ENCODE measurements around the gene GALNT11.

GALNT11 gene

DNA sequence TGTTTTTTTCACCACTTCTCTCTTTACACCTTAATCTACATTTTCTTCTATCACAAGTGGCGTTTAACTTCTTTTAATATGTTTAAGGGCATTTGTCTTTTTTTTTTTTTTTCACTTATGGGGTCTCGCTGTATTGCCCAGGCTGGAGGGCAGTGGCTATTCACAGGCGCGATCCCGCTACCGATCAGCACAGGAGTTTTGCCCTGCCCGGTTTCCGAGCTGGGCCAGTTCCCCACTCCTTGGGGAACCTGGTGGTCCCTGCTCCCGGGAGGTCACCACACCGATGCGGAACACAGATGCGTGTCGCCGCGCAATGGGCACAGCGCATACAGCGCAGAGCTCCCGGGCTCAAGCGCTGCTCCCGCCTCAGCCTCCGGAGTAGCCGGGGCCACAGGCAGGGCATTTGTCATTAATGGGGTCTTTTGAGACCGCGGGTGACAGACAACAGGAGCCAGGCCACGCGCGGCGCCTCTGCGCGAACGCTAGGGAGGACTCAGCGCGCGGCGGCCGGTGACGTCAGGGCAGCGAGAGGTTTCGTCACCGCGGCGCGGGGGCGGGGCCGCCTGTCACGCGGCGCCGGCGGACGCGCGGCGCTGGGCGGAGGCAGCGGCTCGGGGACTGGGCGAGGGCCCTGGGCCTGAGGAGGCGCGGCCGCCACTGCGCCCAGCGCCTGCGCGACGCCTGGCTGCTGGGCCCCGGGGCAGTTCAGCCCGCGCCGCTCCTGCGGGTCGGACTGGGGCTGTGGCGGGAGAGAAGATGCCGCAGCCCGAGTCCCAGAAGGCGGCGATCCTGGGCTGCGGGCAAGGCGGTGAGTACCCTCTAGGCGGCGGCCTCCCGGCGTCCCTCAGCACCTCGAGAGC lies at the start of gene GALNT11:
Gene GALNT11, plus strand, starts transcription at position 598 of the 860 bp plus-strand sequence. CDS start 68,554 bp downstream, outside the sequence.
- Histone ChIP-seq H3K36me3 (ENCODE audit: insufficient read depth, low read length) (no peaks in the 10 kb centered on the region), H3K4me2 (ENCODE audit: insufficient read depth, low read length) (no peak within 1 kb of the TSS), H3K4me1 (ENCODE audit: insufficient read depth, low read length) (no peaks in the 10 kb centered on the region), H2AFZ (ENCODE audit: low read depth, low read length) (no peak within 1 kb of the TSS), H3K27me3 (ENCODE audit: insufficient read depth, low read length, poor library complexity) (peaks cover 2% of the 10 kb centered on the region), H3K4me3 (ENCODE audit: low read depth in 1 of 2, low read length in 2 of 2) (no peak within 1 kb of the TSS), H3K9me3 (ENCODE audit: insufficient read depth, low read length, severe bottlenecking) (no peaks in the 10 kb centered on the region), H3K79me2 (ENCODE audit: insufficient read depth, low read length) (no peaks in the 10 kb centered on the region), H3K9ac (ENCODE audit: low read depth, low read length) (no peak within 1 kb of the TSS), H4K20me1 (ENCODE audit: insufficient read depth, low read length) (no peaks in the 10 kb centered on the region), H3K27ac (ENCODE audit: low read length) (no peak within 1 kb of the TSS)
- ATAC-seq (ENCODE audit: insufficient read depth, low read depth) (no peak), DNase-seq (no peak)
- TF ChIP-seq EZH2 (IDR thresholded peaks at IDR 0.05; ENCODE audit: borderline replicate concordance, low read depth, low read length, severe bottlenecking) (no peak), CTCF (IDR thresholded peaks at IDR 0.05; ENCODE audit: borderline replicate concordance, extremely low read depth, low read length, poor library complexity, severe bottlenecking) (no peak)

- no peak for TF ChIP-seq CTCF (IDR thresholded peaks at IDR 0.05; ENCODE audit: borderline replicate concordance, extremely low read depth, low read length, poor library complexity, severe bottlenecking)
- TF ChIP-seq EZH2 (IDR thresholded peaks at IDR 0.05; ENCODE audit: borderline replicate concordance, low read depth, low read length, severe bottlenecking), result no peak
- ATAC-seq (ENCODE audit: insufficient read depth, low read depth) (no peak), DNase-seq (no peak)
- H3K9me3 ChIP-seq (ENCODE audit: insufficient read depth, low read length, severe bottlenecking), result no peaks in the 10 kb centered on the region
- no peak overlapping the region for H3K4me2 ChIP-seq (ENCODE audit: insufficient read depth, low read length)
- H3K27me3 ChIP-seq (ENCODE audit: insufficient read depth, low read length, poor library complexity), result peaks cover 3% of the 10 kb centered on the region
- H3K4me3 ChIP-seq (ENCODE audit: low read depth in 1 of 2, low read length in 2 of 2), result no peak overlapping the region
- no peaks in the 10 kb centered on the region for H3K4me1 ChIP-seq (ENCODE audit: insufficient read depth, low read length)
- H3K79me2 ChIP-seq (ENCODE audit: insufficient read depth, low read length), result no peaks in the 10 kb centered on the region
- no peak overlapping the region for H3K9ac ChIP-seq (ENCODE audit: low read depth, low read length)
- H3K27ac ChIP-seq (ENCODE audit: low read length), result no peak overlapping the region
- H2AFZ ChIP-seq (ENCODE audit: low read depth, low read length), result no peak overlapping the region
- H4K20me1 ChIP-seq (ENCODE audit: insufficient read depth, low read length), result no peaks in the 10 kb centered on the region
- no peaks in the 10 kb centered on the region for H3K36me3 ChIP-seq (ENCODE audit: insufficient read depth, low read length)
These were observed 46.9 kb upstream of the GALNT11 start for GRCh38 chr7:151978616-151979015.

GRCh38 chr7:151981223-151981622 lies 44.3 kb upstream of the GALNT11 start:
- Histone ChIP-seq H3K27me3 (ENCODE audit: insufficient read depth, low read length, poor library complexity) (peaks cover 9% of the 10 kb centered on the region), H3K36me3 (ENCODE audit: insufficient read depth, low read length) (no peaks in the 10 kb centered on the region), H3K4me1 (ENCODE audit: insufficient read depth, low read length) (no peaks in the 10 kb centered on the region), H3K9me3 (ENCODE audit: insufficient read depth, low read length, severe bottlenecking) (no peaks in the 10 kb centered on the region), H3K79me2 (ENCODE audit: insufficient read depth, low read length) (no peaks in the 10 kb centered on the region), H2AFZ (ENCODE audit: low read depth, low read length) (no peak overlapping the region), H3K27ac (ENCODE audit: low read length) (no peak overlapping the region), H3K4me3 (ENCODE audit: low read depth in 1 of 2, low read length in 2 of 2) (no peak overlapping the region), H3K4me2 (ENCODE audit: insufficient read depth, low read length) (no peak overlapping the region), H4K20me1 (ENCODE audit: insufficient read depth, low read length) (no peaks in the 10 kb centered on the region), H3K9ac (ENCODE audit: low read depth, low read length) (no peak overlapping the region)
- ATAC-seq (ENCODE audit: insufficient read depth, low read depth) (no peak), DNase-seq (no peak)
- TF ChIP-seq EZH2 (IDR thresholded peaks at IDR 0.05; ENCODE audit: borderline replicate concordance, low read depth, low read length, severe bottlenecking) (no peak), CTCF (IDR thresholded peaks at IDR 0.05; ENCODE audit: borderline replicate concordance, extremely low read depth, low read length, poor library complexity, severe bottlenecking) (no peak)

Data from DND-41 (cell line).